ENCODE data around the gene SYTL1. TPM values are rescaled to one million over a fixed set of nuclear protein-coding genes. Genes with fewer than 3 reads are reported as not detected.

The SYTL1 gene
- total RNA-seq, 1 donor from 2014 or later = 9.4 TPM

DNA sequence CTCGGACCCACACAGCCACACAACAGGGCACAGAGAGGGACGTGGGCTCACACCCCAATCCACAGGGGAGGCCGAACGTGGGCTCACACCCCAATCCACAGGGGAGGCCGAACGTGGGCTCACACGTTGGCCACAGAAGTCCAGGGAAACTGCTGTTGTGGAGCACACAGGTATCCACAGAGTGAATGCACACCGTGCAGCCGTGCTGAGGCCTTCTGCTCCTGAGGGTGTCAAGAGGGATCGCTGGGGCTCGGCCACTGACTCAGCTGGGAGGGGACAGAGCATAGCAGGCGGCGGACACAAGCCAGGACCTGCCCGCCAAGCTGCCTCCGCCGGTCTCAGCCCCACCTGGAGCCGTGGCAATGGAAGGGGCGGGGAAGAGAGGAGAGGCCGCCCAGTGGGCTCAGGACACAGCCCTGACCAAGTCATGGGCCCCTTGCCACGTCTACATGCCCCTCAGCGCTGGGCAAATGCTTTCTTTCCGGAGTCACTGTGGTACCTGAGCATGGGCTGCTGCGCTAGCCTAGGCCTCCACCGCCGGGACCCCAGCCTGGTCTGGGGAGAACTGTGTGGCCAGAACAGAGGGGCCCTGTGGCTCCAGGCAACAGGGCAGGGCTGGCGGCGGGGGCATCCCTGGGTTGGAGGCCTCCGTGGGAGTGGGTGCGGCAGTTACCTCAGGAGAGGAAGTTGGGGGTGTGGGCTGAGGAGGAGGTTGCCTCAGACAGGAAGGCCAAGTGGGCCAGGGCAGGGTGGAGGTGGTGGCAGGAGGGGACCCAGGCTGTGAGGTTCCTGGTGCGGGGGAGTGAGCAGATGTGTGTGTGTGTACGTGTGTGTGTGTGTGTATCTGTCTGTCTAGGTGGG is 1.2 kb downstream of the SYTL1 start:
- Mint-ChIP-seq H3K4me3 (ENCODE audit: low read depth) (peak overlapping the region; percentile 66), H3K36me3 (ENCODE audit: insufficient read depth) (peaks cover 4% of the 10 kb centered on the region), H3K4me1 (ENCODE audit: low read depth) (peaks cover 14% of the 10 kb centered on the region), H3K9me3 (ENCODE audit: low read depth) (no peaks in the 10 kb centered on the region), H3K27me3 (peaks cover 17% of the 10 kb centered on the region), H3K27ac (peak overlapping the region; percentile 33)
- DNase-seq (ENCODE audit: low spot score, unreplicated experiment) = no peak
- TF ChIP-seq, protein P1, sequence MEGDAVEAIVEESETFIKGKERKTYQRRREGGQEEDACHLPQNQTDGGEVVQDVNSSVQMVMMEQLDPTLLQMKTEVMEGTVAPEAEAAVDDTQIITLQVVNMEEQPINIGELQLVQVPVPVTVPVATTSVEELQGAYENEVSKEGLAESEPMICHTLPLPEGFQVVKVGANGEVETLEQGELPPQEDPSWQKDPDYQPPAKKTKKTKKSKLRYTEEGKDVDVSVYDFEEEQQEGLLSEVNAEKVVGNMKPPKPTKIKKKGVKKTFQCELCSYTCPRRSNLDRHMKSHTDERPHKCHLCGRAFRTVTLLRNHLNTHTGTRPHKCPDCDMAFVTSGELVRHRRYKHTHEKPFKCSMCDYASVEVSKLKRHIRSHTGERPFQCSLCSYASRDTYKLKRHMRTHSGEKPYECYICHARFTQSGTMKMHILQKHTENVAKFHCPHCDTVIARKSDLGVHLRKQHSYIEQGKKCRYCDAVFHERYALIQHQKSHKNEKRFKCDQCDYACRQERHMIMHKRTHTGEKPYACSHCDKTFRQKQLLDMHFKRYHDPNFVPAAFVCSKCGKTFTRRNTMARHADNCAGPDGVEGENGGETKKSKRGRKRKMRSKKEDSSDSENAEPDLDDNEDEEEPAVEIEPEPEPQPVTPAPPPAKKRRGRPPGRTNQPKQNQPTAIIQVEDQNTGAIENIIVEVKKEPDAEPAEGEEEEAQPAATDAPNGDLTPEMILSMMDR (IDR thresholded peaks at IDR 0.05; ENCODE audit: unreplicated experiment) = no peak

DNA sequence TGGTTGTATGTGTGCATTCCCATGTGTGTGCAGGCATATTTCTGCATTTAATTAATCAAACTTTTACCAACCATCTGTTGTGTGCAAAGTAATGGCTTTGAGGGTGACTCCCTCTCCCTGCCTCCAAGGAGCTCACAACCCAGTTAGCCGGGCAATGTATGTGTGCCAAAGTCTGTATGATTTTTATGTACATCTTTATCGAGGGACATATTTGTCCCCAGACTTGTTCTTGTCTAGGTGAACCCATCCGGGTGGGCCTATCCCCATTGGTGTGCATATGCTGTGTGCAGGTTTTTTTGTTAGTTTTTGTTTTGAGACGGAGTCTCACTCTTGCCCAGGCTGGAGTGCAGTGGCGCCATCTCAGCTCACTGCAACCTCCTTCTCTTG is 1.8 kb downstream of the SYTL1 start:
- DNase-seq (ENCODE audit: low spot score, unreplicated experiment) = no peak
- H3K27ac Mint-ChIP-seq = no peak overlapping the region
- TF ChIP-seq, protein P1 (IDR thresholded peaks at IDR 0.05; ENCODE audit: unreplicated experiment) = no peak
- peaks cover 4% of the 10 kb centered on the region for H3K36me3 Mint-ChIP-seq (ENCODE audit: insufficient read depth)
- H3K4me3 Mint-ChIP-seq (ENCODE audit: low read depth) = peak overlapping the region; percentile 39
- peaks cover 18% of the 10 kb centered on the region for H3K27me3 Mint-ChIP-seq
- peaks cover 14% of the 10 kb centered on the region for H3K4me1 Mint-ChIP-seq (ENCODE audit: low read depth)
- no peaks in the 10 kb centered on the region for H3K9me3 Mint-ChIP-seq (ENCODE audit: low read depth)

DNA sequence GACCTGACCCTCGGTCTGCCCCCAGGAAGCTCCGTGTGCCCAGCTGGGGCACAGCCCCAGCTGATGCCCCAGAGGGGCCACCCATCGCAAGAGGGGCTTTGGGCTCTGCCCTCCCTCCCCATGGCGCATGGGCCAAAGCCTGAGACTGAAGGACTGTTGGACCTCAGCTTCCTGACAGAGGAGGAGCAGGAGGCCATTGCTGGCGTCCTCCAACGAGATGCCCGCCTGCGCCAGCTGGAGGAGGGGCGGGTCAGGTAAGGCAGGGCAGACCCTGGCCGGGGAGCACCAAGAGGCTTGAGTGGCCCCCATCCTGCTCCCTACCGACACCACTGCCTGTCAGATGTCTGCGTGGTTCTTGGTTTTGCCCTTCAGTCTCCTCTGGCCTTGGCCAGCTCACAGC is 3.5 kb downstream of the SYTL1 start:
- H3K36me3 Mint-ChIP-seq (ENCODE audit: insufficient read depth) = no peaks in the 10 kb centered on the region
- no peaks in the 10 kb centered on the region for H3K9me3 Mint-ChIP-seq (ENCODE audit: low read depth)
- TF ChIP-seq, protein P1 (IDR thresholded peaks at IDR 0.05; ENCODE audit: unreplicated experiment) = no peak
- H3K4me1 Mint-ChIP-seq (ENCODE audit: low read depth) = peaks cover 14% of the 10 kb centered on the region
- peaks cover 25% of the 10 kb centered on the region for H3K27me3 Mint-ChIP-seq
- no peak overlapping the region for H3K4me3 Mint-ChIP-seq (ENCODE audit: low read depth)
- no peak for DNase-seq (ENCODE audit: low spot score, unreplicated experiment)
- no peak overlapping the region for H3K27ac Mint-ChIP-seq

DNA sequence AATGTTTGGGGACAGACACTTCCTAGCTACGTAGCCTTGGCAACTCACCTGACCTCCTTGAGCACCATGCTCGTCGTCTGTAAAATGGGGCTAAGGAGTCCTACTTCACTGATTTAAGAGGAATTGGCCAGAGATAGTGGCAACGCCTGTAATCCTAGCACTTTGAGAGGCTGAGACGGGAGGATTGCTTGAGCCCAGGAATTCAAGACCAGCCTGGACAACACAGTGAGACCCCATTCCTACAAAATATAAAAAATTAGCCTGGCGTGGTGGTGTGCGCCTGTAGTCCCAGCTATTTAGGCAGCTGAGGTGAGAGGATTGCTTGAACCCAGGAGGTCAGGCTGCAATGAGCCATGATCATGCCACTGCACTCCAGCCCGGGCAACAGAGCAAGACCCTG is 4.5 kb downstream of the SYTL1 start:
- Mint-ChIP-seq H3K27ac (no peak overlapping the region), H3K9me3 (ENCODE audit: low read depth) (no peaks in the 10 kb centered on the region), H3K36me3 (ENCODE audit: insufficient read depth) (no peaks in the 10 kb centered on the region), H3K4me3 (ENCODE audit: low read depth) (no peak overlapping the region), H3K4me1 (ENCODE audit: low read depth) (peaks cover 14% of the 10 kb centered on the region), H3K27me3 (peaks cover 36% of the 10 kb centered on the region)
- DNase-seq (ENCODE audit: low spot score, unreplicated experiment) = no peak
- TF ChIP-seq, protein P1 (IDR thresholded peaks at IDR 0.05; ENCODE audit: unreplicated experiment) = no peak

DNA sequence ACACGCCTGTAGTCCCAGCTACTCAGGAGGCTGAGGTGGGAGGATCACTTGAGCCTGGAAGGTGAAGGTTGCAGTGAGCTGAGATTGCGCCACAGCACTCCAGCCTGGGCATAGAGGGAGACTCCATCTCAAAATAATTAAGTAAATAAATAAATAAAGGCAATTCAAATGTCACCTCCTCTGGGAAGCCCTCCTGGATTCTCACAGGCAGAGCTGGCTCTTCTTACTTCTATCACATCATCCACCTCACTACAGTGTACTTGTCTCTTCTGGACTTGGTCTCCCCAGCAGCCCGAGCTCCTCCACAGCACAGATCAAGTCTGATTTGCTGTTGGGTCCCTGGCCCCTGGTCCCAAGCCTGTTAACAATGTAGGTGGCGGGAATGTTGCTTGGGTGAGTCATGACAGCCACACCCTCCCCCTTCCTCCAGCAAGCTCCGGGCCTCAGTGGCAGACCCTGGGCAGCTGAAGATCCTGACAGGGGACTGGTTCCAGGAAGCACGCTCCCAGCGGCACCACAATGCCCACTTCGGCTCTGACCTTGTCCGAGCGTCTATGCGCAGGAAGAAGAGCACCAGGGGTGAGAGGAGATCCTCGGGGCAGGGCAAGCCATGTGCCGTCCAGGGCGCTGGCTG is 5.3 kb downstream of the SYTL1 start:
- H3K36me3 Mint-ChIP-seq (ENCODE audit: insufficient read depth) = no peaks in the 10 kb centered on the region
- peaks cover 10% of the 10 kb centered on the region for H3K4me1 Mint-ChIP-seq (ENCODE audit: low read depth)
- DNase-seq (ENCODE audit: low spot score, unreplicated experiment) = no peak
- peaks cover 44% of the 10 kb centered on the region for H3K27me3 Mint-ChIP-seq
- H3K27ac Mint-ChIP-seq = peak overlapping the region; percentile 23
- TF ChIP-seq, protein P1 (IDR thresholded peaks at IDR 0.05; ENCODE audit: unreplicated experiment) = no peak
- H3K9me3 Mint-ChIP-seq (ENCODE audit: low read depth) = no peaks in the 10 kb centered on the region
- H3K4me3 Mint-ChIP-seq (ENCODE audit: low read depth) = no peak overlapping the region

Measured in progenitor cell of endocrine pancreas (in vitro differentiated cells).